ENCODE results near the gene LBP. TPM values are rescaled to one million over a fixed set of nuclear protein-coding genes. Genes with fewer than 3 reads are reported as not detected.

Gene LBP
- total RNA-seq, 1 experiment from 2014 or later, result 0.15 TPM

DNA sequence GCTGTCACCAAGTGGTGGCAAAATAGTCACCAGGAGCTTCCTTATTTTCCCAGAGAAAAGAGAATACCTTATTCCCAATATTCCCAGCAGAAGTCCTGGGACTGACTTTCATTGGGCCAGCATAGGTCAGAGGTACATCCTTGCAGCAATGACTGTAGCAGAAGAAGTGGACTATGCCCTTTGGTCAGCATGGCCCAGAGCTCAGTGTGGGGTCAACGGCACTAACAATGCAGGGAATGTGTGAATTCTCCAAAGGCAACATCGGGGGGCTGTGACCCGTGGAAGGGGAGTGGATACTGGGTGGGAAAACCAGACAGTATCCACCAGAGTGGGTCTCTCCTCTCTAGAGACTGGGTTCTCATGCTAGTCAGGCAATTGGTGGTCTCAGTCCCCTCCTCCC lies 15.6 kb upstream of the LBP start:
- Histone ChIP-seq H3K4me1 (ENCODE audit: control insufficient read depth, insufficient read depth, low read length) (no peaks in the 10 kb centered on the region), H3K9me3 (ENCODE audit: control insufficient read depth, insufficient read depth, low read depth, low read length) (no peaks in the 10 kb centered on the region), H3K4me3 (ENCODE audit: low read depth in 2 of 2, low read length in 2 of 2) (no peak overlapping the region), H3K27ac (ENCODE audit: low read length) (no peak overlapping the region), H3K27me3 (ENCODE audit: control insufficient read depth, insufficient read depth, low read length) (no peaks in the 10 kb centered on the region; the same call in none of the 2 replicates), H3K36me3 (ENCODE audit: control insufficient read depth, insufficient read depth, low read length) (no peaks in the 10 kb centered on the region)
- ATAC-seq (no peak), DNase-seq (ENCODE audit: low read depth, low spot score) (no peak)
- TF ChIP-seq TCF7L2 (IDR thresholded peaks at IDR 0.05; ENCODE audit: low read depth, low read length) (no peak), SIN3A (IDR thresholded peaks at IDR 0.05; ENCODE audit: borderline replicate concordance, insufficient read depth, low read depth, low read length) (no peak), POLR2AphosphoS5 (IDR thresholded peaks at IDR 0.05; ENCODE audit: low read depth, low read length) (no peak)
- ChIA-PET POLR2A (no interaction called here), CTCF (interaction anchor here (0.7 kb wide), 1 partner anchor 191 kb away, joined by 5 read pairs; no protein-coding TSS in a partner anchor)
- in situ Hi-C loops (cut with HindIII; ENCODE audit: low pct_unique_long_range_greater_than_20kb, low sequenced_read_pairs) (no loop called here), intact Hi-C loops (cut with micrococcal nuclease; ENCODE audit: unreplicated experiment) (no loop called here)
- no TSS peak for BruUV-seq (replicated peaks)

DNA sequence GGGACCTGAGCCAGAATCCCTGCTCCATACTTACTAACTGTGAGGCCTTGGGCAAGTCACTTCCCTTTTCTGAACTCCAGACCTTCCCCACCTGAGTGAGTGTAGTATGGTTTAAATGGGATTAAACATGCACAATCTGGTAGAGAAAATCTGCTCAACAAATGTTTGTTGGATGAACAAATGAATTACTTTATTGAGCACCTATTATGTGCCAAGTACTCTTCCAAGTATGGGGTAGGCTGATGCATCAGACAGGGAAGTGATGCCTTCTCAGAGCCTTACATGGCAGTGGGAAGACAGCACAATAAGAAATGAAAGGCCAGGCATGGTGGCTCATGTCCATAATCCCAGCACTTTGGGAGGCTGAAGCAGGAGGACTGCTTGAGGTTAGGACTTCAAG lies 15.0 kb upstream of the LBP start:
- BruUV-seq (replicated peaks), result no TSS peak
- Histone ChIP-seq H3K36me3 (ENCODE audit: control insufficient read depth, insufficient read depth, low read length) (no peaks in the 10 kb centered on the region), H3K9me3 (ENCODE audit: control insufficient read depth, insufficient read depth, low read depth, low read length) (no peaks in the 10 kb centered on the region), H3K4me3 (ENCODE audit: low read depth in 2 of 2, low read length in 2 of 2) (no peak overlapping the region), H3K27ac (ENCODE audit: low read length) (no peak overlapping the region), H3K27me3 (ENCODE audit: control insufficient read depth, insufficient read depth, low read length) (no peaks in the 10 kb centered on the region; the same call in none of the 2 replicates), H3K4me1 (ENCODE audit: control insufficient read depth, insufficient read depth, low read length) (no peaks in the 10 kb centered on the region)
- intact Hi-C loops (cut with micrococcal nuclease; ENCODE audit: unreplicated experiment) (no loop called here), in situ Hi-C loops (cut with HindIII; ENCODE audit: low pct_unique_long_range_greater_than_20kb, low sequenced_read_pairs) (no loop called here)
- ATAC-seq (no peak), DNase-seq (ENCODE audit: low read depth, low spot score) (no peak)
- ChIA-PET CTCF (no interaction called here), POLR2A (no interaction called here)
- TF ChIP-seq, protein P1, sequence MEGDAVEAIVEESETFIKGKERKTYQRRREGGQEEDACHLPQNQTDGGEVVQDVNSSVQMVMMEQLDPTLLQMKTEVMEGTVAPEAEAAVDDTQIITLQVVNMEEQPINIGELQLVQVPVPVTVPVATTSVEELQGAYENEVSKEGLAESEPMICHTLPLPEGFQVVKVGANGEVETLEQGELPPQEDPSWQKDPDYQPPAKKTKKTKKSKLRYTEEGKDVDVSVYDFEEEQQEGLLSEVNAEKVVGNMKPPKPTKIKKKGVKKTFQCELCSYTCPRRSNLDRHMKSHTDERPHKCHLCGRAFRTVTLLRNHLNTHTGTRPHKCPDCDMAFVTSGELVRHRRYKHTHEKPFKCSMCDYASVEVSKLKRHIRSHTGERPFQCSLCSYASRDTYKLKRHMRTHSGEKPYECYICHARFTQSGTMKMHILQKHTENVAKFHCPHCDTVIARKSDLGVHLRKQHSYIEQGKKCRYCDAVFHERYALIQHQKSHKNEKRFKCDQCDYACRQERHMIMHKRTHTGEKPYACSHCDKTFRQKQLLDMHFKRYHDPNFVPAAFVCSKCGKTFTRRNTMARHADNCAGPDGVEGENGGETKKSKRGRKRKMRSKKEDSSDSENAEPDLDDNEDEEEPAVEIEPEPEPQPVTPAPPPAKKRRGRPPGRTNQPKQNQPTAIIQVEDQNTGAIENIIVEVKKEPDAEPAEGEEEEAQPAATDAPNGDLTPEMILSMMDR (IDR thresholded peaks at IDR 0.05), result no peak
- TF ChIP-seq POLR2AphosphoS5 (IDR thresholded peaks at IDR 0.05; ENCODE audit: low read depth, low read length) (no peak), SIN3A (IDR thresholded peaks at IDR 0.05; ENCODE audit: borderline replicate concordance, insufficient read depth, low read depth, low read length) (no peak), TCF7L2 (IDR thresholded peaks at IDR 0.05; ENCODE audit: low read depth, low read length) (no peak)
- TF ChIP-seq, protein P2, sequence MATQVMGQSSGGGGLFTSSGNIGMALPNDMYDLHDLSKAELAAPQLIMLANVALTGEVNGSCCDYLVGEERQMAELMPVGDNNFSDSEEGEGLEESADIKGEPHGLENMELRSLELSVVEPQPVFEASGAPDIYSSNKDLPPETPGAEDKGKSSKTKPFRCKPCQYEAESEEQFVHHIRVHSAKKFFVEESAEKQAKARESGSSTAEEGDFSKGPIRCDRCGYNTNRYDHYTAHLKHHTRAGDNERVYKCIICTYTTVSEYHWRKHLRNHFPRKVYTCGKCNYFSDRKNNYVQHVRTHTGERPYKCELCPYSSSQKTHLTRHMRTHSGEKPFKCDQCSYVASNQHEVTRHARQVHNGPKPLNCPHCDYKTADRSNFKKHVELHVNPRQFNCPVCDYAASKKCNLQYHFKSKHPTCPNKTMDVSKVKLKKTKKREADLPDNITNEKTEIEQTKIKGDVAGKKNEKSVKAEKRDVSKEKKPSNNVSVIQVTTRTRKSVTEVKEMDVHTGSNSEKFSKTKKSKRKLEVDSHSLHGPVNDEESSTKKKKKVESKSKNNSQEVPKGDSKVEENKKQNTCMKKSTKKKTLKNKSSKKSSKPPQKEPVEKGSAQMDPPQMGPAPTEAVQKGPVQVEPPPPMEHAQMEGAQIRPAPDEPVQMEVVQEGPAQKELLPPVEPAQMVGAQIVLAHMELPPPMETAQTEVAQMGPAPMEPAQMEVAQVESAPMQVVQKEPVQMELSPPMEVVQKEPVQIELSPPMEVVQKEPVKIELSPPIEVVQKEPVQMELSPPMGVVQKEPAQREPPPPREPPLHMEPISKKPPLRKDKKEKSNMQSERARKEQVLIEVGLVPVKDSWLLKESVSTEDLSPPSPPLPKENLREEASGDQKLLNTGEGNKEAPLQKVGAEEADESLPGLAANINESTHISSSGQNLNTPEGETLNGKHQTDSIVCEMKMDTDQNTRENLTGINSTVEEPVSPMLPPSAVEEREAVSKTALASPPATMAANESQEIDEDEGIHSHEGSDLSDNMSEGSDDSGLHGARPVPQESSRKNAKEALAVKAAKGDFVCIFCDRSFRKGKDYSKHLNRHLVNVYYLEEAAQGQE (IDR thresholded peaks at IDR 0.05; ENCODE audit: insufficient read depth in 1 of 2, low read depth in 2 of 2, low read length in 1 of 2), result no peak

DNA sequence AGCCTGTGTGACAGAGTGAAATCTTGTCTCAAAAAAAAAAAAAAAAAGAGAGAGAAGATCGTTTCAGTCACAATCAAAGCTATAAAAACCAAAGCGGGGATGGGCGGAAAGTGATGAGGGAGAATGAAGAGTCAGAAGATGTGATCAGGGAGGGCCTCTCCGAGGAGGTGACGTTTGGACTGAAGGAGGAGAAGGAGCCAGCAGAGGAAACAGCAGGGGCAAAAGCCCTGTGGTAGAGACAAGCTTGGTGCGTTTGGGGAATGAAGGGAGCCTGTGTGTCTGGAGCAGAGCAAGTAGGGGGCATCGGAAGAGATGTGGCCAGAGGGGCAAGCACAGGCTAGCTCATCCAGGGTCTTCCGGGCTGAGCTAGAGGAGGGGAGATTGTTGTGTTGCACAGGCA lies 14.5 kb upstream of the LBP start:
- ChIA-PET CTCF (interaction anchor here (1.1 kb wide), 1 partner anchor 22 kb away, joined by 3 read pairs; no protein-coding TSS in a partner anchor), POLR2A (no interaction called here)

More for the DNA sequence above, 14.5 kb upstream of the LBP start:
- TF ChIP-seq TCF7L2 (IDR thresholded peaks at IDR 0.05; ENCODE audit: low read depth, low read length), result no peak
- TF ChIP-seq POLR2AphosphoS5 (IDR thresholded peaks at IDR 0.05; ENCODE audit: low read depth, low read length), result no peak
- TF ChIP-seq, protein P1 (IDR thresholded peaks at IDR 0.05), result no peak
- TF ChIP-seq, protein P2 (IDR thresholded peaks at IDR 0.05; ENCODE audit: insufficient read depth in 1 of 2, low read depth in 2 of 2, low read length in 1 of 2), result no peak
- TF ChIP-seq SIN3A (IDR thresholded peaks at IDR 0.05; ENCODE audit: borderline replicate concordance, insufficient read depth, low read depth, low read length), result no peak
- no peak for ATAC-seq
- Histone ChIP-seq H3K36me3 (ENCODE audit: control insufficient read depth, insufficient read depth, low read length) (no peaks in the 10 kb centered on the region), H3K9me3 (ENCODE audit: control insufficient read depth, insufficient read depth, low read depth, low read length) (no peaks in the 10 kb centered on the region), H3K27me3 (ENCODE audit: control insufficient read depth, insufficient read depth, low read length) (no peaks in the 10 kb centered on the region; the same call in none of the 2 replicates), H3K4me3 (ENCODE audit: low read depth in 2 of 2, low read length in 2 of 2) (no peak overlapping the region), H3K27ac (ENCODE audit: low read length) (no peak overlapping the region), H3K4me1 (ENCODE audit: control insufficient read depth, insufficient read depth, low read length) (no peaks in the 10 kb centered on the region)
- no TSS peak for BruUV-seq (replicated peaks)
- in situ Hi-C loops (cut with HindIII; ENCODE audit: low pct_unique_long_range_greater_than_20kb, low sequenced_read_pairs), result no loop called here
- intact Hi-C loops (cut with micrococcal nuclease; ENCODE audit: unreplicated experiment), result no loop called here
- no peak for DNase-seq (ENCODE audit: low read depth, low spot score)
